Neuronal stem cell (in vitro differentiated cells): ENCODE measurements around the gene BCAS3.

ENCODE experiments used
- DNase-seq: peaks from one replicate; pipeline ENCODE4 v3.0.0-alpha.2; 2013; ENCODE audit warnings: low spot score
- H2AFZ ChIP-seq: one replicate; pipeline ENCODE4 v1.6.1; 2013; ENCODE audit warnings: mild to moderate bottlenecking, low read length, inconsistent platforms
- H2AK5ac ChIP-seq: 2 replicates; pipeline ENCODE4 v1.6.1; 2013; ENCODE audit warnings: low read depth, mild to moderate bottlenecking, inconsistent platforms, low read length, moderate library complexity, mixed read lengths
- H2BK120ac ChIP-seq: 2 replicates; pipeline ENCODE4 v1.6.1; 2013; ENCODE audit warnings: low read depth, mild to moderate bottlenecking, inconsistent platforms, low read length, moderate library complexity, mixed read lengths
- H2BK12ac ChIP-seq: one replicate; pipeline ENCODE4 v1.6.1; 2013; ENCODE audit warnings: low read length, inconsistent platforms
- H2BK15ac ChIP-seq: 2 replicates; pipeline ENCODE4 v1.6.1; 2013; ENCODE audit warnings: mild to moderate bottlenecking, low read length, inconsistent platforms, mixed read lengths
- H2BK5ac ChIP-seq: one replicate; pipeline ENCODE4 v1.6.1; 2013; ENCODE audit warnings: inconsistent platforms, mild to moderate bottlenecking, low read length, moderate library complexity
- H3K14ac ChIP-seq: one replicate; pipeline ENCODE4 v1.6.1; 2013; ENCODE audit warnings: low read length, inconsistent platforms
- H3K18ac ChIP-seq: 2 replicates; pipeline ENCODE4 v1.6.1; 2013; ENCODE audit warnings: low read length, inconsistent platforms
- H3K23ac ChIP-seq: 2 replicates; pipeline ENCODE4 v1.6.1; 2013; ENCODE audit warnings: low read depth, mild to moderate bottlenecking, mixed read lengths, low read length, inconsistent platforms; ENCODE audit not compliant: poor library complexity
- H3K27ac ChIP-seq: replicated peaks from 3 replicates; pipeline ENCODE4 v1.5.1; 2013; ENCODE audit warnings: low read length, inconsistent platforms
- H3K27me3 ChIP-seq, 3 experiments: 2 replicates each; pipeline ENCODE4 v1.6.1; 2013; ENCODE audit warnings: low read length in 3 of 3, mild to moderate bottlenecking in 2 of 3, inconsistent platforms in 1 of 3, low read depth in 1 of 3, mixed read lengths in 1 of 3, moderate library complexity in 1 of 3; ENCODE audit not compliant: control insufficient read depth in 3 of 3, insufficient read depth in 3 of 3
- H3K36me3 ChIP-seq, 2 donors: replicated peaks in 1 of 2; 2 replicates each; pipeline ENCODE4 v1.6.1; 2013; ENCODE audit warnings: low read length in 2 of 2; ENCODE audit not compliant: control insufficient read depth in 2 of 2, insufficient read depth in 2 of 2
- H3K4ac ChIP-seq: 2 replicates; pipeline ENCODE4 v1.6.1; 2013; ENCODE audit warnings: inconsistent platforms, mild to moderate bottlenecking, low read length, moderate library complexity
- H3K4me1 ChIP-seq, 2 donors: 1 replicate in 1 of 2; 2 replicates in 1 of 2; pipeline ENCODE4 v1.6.1; 2013; ENCODE audit warnings: low read length in 2 of 2, low read depth in 1 of 2; ENCODE audit not compliant: control insufficient read depth in 2 of 2, insufficient read depth in 1 of 2
- H3K4me2 ChIP-seq: one replicate; pipeline ENCODE4 v1.6.1; 2013; ENCODE audit warnings: mild to moderate bottlenecking, low read length, inconsistent platforms; ENCODE audit not compliant: insufficient read depth, poor library complexity, severe bottlenecking
- H3K4me3 ChIP-seq, 2 donors: 2 replicates each; pipeline ENCODE4 v1.5.1; 2013; ENCODE audit warnings: low read length in 2 of 2, mild to moderate bottlenecking in 2 of 2, inconsistent platforms in 1 of 2, moderate library complexity in 1 of 2
- H3K79me1 ChIP-seq: one replicate; pipeline ENCODE4 v1.6.1; 2013; ENCODE audit warnings: low read depth, mild to moderate bottlenecking, inconsistent platforms, low read length, moderate library complexity
- H3K9ac ChIP-seq: one replicate; pipeline ENCODE4 v1.6.1; 2013; ENCODE audit warnings: mild to moderate bottlenecking, low read depth, low read length, inconsistent platforms; ENCODE audit not compliant: poor library complexity
- H3K9me3 ChIP-seq, 2 donors: replicated peaks in 1 of 2; 2 replicates each; pipeline versions ENCODE3 to v1.6.1; 2013; ENCODE audit warnings: low read length in 2 of 2, mild to moderate bottlenecking in 2 of 2, inconsistent platforms in 1 of 2, low read depth in 1 of 2, mixed read lengths in 1 of 2, moderate library complexity in 1 of 2; ENCODE audit not compliant: control insufficient read depth in 2 of 2, insufficient read depth in 1 of 2
- H4K8ac ChIP-seq: one replicate; pipeline ENCODE4 v1.6.1; 2013; ENCODE audit warnings: low read depth, mild to moderate bottlenecking, inconsistent platforms, low read length, moderate library complexity
- H4K91ac ChIP-seq: one replicate; pipeline ENCODE4 v1.6.1; 2013; ENCODE audit warnings: low read length, low read depth, mild to moderate bottlenecking, inconsistent platforms; ENCODE audit not compliant: poor library complexity
- WGBS, 2 donors: extraction: QIAGEN DNeasy Blood & Tissue Kit; methylation state at CpG; one replicate each; pipeline ENCODE4 v1.1.7; 2013; ENCODE audit warnings: missing lambda C conversion rate in 2 of 2, mixed read lengths in 1 of 2; ENCODE audit not compliant: insufficient read length in 2 of 2, insufficient replicate concordance in 1 of 2; ENCODE audit errors: extremely low coverage in 2 of 2; 5-methylcytosine and 5-hydroxymethylcytosine counted together

Gene BCAS3

DNA sequence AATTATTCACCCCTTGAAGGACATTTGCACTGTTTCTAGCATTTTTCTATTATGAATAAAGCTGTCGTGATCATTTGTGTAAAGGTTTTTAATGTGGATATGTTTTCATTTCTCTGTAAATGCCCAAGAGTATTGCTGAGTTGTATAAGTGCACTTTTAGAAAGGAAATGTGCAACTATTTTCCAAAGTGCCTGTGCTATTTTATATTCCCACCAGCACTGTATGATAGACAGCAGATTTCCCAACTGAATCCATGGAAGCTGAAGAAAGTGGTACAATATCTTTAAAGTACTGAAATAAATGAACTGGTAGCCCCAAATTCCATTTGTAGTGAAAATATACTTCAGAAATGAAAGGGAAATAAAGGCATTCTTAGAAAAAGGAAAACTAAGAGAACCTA lies 238.4 kb downstream of the BCAS3 start:
- Histone ChIP-seq H2AFZ (no peak overlapping the region), H2BK120ac (no peak overlapping the region), H2BK15ac (no peak overlapping the region), H3K27ac (no peak overlapping the region), H3K4ac (no peak overlapping the region), H3K4me1 (no peaks in the 10 kb centered on the region), H2AK5ac (no peak overlapping the region), H3K9ac (no peak overlapping the region), H4K8ac (no peak overlapping the region), H3K23ac (no peak overlapping the region), H3K27me3 (no peaks in the 10 kb centered on the region), H3K4me2 (no peak overlapping the region), H3K9me3 (peaks cover 2 to 16% of the 10 kb centered on the region in 2 donors), H3K4me3 (no peak overlapping the region), H3K18ac (no peak overlapping the region), H3K14ac (no peak overlapping the region), H2BK12ac (no peak overlapping the region), H2BK5ac (no peak overlapping the region), H4K91ac (no peak overlapping the region), H3K36me3 (no peaks in the 10 kb centered on the region), H3K79me1 (no peaks in the 10 kb centered on the region)
- DNase-seq: no peak
- WGBS, 2 donors: no CpG with 5 or more reads among the region's 1 CpG

DNA sequence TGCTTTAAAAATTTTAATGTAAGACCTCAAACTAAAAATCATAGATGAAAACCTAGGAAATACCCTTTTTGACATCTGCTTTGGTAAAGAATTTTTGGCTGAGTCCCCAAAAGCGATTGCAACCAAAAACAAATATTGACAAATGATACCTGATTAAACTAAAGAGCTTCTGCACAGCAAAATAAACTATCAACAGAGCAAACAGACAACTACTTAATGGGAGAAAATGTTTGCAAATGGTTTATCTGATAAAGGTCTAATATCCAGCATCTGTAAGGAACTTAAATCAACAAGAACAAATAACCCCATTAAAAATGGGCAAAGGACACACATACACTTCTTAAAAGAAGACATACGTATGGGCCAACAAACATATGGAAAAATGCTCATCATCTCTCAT lies 242.5 kb downstream of the BCAS3 start:
- Histone ChIP-seq H2AFZ (no peak overlapping the region), H4K8ac (no peak overlapping the region), H3K14ac (no peak overlapping the region), H3K18ac (no peak overlapping the region), H2BK12ac (no peak overlapping the region), H3K4me2 (no peak overlapping the region), H3K4me3 (no peak overlapping the region), H3K9ac (no peak overlapping the region), H3K4ac (no peak overlapping the region), H3K23ac (no peak overlapping the region), H3K9me3 (peaks cover 2 to 12% of the 10 kb centered on the region in 2 donors), H4K91ac (no peak overlapping the region), H2BK15ac (no peak overlapping the region), H3K36me3 (no peaks in the 10 kb centered on the region), H3K27me3 (no peaks in the 10 kb centered on the region), H2BK120ac (no peak overlapping the region), H3K4me1 (no peaks in the 10 kb centered on the region), H2BK5ac (no peak overlapping the region), H3K27ac (no peak overlapping the region), H2AK5ac (no peak overlapping the region), H3K79me1 (no peaks in the 10 kb centered on the region)
- WGBS, 2 donors: no CpG with 5 or more reads among the region's 2 CpGs
- no peak for DNase-seq

DNA sequence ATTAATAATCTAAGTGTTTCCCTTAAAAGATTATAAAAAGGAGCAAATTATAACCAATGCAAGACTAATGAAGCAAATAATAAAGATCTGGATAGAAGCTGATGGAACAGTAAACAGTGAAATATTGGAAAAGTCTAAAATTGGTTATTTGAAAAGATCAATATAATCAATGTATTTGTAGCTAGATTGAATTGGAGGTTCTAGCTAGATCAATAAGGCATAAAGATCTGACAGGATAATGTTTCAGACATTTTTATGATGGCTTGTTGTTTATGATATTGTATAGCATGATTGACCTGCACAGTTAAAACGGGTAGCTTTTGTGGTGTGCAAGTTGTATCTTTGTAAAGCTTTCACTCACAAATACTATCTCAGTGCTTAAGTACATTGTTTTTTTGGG lies 245.3 kb downstream of the BCAS3 start:
- no peaks in the 10 kb centered on the region for H3K79me1 ChIP-seq
- H3K27me3 ChIP-seq: no peaks in the 10 kb centered on the region
- H4K91ac ChIP-seq: no peak overlapping the region
- no peak overlapping the region for H3K23ac ChIP-seq
- no peak overlapping the region for H3K4me2 ChIP-seq
- H3K9me3 ChIP-seq: no peaks in the 10 kb centered on the region
- H2BK120ac ChIP-seq: no peak overlapping the region
- no peak for DNase-seq
- no peak overlapping the region for H2AFZ ChIP-seq
- no peak overlapping the region for H2BK15ac ChIP-seq
- no CpG with 5 or more reads among the region's 1 CpG for WGBS, 2 donors
- H3K9ac ChIP-seq: no peak overlapping the region
- no peak overlapping the region for H2BK12ac ChIP-seq
- no peak overlapping the region for H3K4ac ChIP-seq
- H3K18ac ChIP-seq: no peak overlapping the region
- H2BK5ac ChIP-seq: no peak overlapping the region
- H4K8ac ChIP-seq: no peak overlapping the region
- H3K14ac ChIP-seq: no peak overlapping the region
- no peak overlapping the region for H3K4me3 ChIP-seq
- no peaks in the 10 kb centered on the region for H3K4me1 ChIP-seq
- H3K36me3 ChIP-seq: no peaks in the 10 kb centered on the region
- H2AK5ac ChIP-seq: no peak overlapping the region
- no peak overlapping the region for H3K27ac ChIP-seq

DNA sequence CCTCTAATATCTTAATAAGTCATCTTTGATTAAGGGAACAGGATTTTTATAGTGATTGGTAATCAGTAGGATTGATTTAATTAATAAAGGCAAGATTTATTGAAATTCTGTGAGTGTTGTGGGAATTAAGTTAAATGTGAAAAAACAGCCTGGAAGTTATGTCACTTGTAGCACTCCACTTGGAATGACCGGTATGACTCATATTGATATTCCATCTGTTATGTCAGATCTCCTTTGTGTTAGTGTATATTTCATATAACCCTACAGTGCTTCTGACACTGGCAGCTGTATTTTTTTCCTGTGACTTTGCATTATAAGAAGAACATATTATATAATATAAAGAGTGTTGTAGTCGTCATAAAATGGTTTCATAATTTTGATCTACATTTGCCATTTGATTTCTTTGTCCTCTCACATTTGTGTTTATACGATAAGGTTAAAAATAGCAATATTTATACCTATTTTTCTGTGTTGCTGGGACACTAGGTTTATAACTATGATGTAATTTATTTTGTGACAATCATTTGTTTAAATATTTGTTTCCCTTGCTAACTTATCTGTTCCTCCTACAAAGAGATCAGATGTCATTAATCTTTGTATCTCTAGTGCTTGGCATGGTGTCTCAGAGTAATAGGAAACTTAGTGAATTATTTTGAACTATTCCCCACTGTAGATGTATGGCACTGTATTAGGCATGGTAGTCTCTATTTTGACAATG lies 249.0 kb downstream of the BCAS3 start:
- Histone ChIP-seq H3K36me3 (no peaks in the 10 kb centered on the region), H3K4me2 (no peak overlapping the region)
- WGBS, 2 donors: no CpG with 5 or more reads among the region's 3 CpGs

More for the DNA sequence above, 249.0 kb downstream of the BCAS3 start:
- Histone ChIP-seq H3K4ac (no peak overlapping the region), H3K14ac (no peak overlapping the region), H3K27ac (no peak overlapping the region), H2BK120ac (no peak overlapping the region), H2BK15ac (no peak overlapping the region), H4K91ac (no peak overlapping the region), H3K4me3 (no peak overlapping the region), H2BK12ac (no peak overlapping the region), H3K79me1 (no peaks in the 10 kb centered on the region), H2BK5ac (no peak overlapping the region), H2AFZ (no peak overlapping the region), H3K9me3 (no peaks in the 10 kb centered on the region), H3K23ac (no peak overlapping the region), H3K9ac (no peak overlapping the region), H3K18ac (no peak overlapping the region), H4K8ac (no peak overlapping the region), H3K27me3 (no peaks in the 10 kb centered on the region), H3K4me1 (no peaks in the 10 kb centered on the region), H2AK5ac (no peak overlapping the region)
- no peak for DNase-seq
